Measurements from ENCODE around the gene NFATC1. TPM values are rescaled to one million over a fixed set of nuclear protein-coding genes. Genes with fewer than 3 reads are reported as not detected.

Gene NFATC1
- polyA plus RNA-seq, 1 donor: 5.2 TPM

DNA sequence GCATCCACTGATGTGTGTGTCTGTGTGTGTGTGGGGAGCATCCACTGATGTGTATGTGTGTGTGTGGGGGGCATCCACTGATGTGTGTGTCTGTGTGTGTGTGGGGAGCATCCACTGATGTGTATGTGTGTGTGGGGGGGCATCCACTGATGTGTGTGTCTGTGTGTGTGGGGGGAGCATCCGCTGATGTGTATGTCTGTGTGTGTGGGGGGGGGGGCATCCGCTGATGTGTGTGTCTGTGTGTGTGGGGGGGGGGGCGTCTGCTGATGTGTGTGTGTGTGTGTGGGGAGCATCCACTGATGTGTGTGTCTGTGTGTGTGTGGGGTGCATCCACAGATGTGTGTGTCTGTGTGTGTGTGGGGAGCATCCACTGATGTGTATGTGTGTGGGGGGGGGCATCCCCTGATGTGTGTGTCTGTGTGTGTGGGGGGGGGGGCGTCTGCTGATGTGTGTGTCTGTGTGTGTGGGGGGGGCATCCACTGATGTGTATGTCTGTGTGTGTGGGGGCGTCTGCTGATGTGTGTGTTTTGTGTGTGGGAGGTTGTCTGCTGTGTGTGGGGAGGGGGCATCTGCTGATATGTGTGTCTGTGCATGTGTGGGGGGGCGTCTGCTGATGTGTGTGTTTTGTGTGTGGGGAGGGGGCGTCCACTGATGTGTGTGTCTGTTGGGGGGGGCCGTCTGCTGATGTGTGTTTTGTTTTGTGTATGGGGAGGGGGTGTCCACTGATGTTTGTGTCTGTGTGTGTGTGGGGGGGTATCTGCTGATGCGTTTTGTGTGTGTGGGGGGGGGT is 125.9 kb downstream of the NFATC1 start:
- DNase-seq: no peak

DNA sequence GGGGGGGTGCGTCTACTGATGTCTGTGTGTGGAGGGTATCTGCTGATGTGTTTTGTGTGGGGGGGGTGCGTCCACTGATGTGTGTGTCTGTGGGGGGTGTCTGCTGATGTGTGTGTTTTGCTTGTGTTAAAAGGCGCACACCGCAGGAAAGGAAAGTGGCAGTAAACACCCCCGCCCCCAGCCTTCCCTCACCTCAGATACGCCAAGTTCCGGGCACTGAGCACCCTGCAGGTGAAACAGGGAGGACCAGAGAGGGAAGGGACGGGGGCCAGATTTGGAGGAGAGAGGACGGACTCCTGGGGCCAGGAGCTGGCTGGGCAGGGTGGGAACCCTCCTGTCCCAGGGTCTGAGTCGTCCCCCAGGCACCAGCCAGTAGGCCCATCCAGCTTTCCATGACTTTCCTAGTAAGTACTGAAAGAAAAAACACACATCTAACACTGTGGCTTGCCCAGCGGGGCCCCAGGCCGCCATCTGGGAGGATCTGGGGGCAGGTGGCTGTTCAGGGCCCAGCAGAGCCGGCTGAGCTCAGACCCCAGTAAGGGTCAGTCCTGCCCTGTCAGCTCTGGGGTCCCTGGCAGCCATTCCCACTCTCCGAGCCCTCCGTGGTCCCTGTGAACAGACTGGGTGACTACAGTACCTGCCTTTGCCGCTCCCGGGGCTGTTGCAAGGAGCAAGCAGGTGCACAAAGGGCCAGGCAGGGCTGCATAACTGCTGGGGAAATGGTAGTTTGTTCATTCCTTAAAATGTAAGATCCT is 126.9 kb downstream of the NFATC1 start:
- no peak for DNase-seq

DNA sequence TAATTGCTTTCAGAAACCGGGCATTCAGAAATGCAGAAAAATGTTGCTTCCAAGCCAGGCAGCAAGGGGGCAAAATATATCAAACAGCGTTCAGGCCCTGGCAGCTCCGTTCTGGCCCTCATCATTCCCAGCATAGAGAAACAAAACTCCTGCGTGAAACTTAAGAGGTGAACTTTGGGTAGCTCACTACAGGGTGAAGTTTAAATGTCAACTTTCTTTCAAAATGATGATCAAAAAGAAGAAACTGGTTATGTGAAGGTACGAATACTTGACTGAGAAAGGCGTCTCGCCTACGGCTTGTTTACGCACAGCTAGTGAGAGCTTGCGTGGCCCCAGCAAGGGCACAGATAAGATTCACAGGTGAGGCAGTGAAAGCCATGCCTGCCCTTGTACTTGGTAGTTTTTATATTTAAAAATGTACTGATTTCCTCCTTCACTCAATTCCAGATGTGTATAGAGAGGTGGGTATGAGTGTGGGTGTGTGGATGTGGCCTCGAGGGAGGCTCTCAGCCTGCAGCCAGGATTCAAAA is 127.5 kb downstream of the NFATC1 start:
- DNase-seq: no peak

DNA sequence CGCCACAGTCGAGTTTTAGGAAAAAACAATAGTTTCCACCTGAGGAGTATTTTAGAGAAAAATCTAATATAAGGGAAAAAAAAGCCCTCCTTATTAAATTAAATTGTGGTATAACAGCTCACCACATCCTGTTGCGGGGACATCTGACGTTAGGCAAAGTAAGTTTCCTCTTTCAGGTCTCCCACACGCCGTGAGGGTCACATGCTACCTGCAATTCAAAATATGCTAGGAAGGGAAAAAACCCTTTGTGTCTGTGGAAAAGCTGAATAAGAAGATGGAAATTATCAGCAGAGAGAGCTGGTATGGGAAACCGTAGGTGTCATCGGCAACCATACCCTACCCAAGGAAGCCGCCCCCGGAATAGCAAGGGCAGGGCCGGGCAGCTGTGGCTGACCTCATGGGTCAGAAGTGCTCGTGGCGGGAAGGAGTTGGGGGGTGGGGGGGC is 128.0 kb downstream of the NFATC1 start:
- DNase-seq: no peak

DNA sequence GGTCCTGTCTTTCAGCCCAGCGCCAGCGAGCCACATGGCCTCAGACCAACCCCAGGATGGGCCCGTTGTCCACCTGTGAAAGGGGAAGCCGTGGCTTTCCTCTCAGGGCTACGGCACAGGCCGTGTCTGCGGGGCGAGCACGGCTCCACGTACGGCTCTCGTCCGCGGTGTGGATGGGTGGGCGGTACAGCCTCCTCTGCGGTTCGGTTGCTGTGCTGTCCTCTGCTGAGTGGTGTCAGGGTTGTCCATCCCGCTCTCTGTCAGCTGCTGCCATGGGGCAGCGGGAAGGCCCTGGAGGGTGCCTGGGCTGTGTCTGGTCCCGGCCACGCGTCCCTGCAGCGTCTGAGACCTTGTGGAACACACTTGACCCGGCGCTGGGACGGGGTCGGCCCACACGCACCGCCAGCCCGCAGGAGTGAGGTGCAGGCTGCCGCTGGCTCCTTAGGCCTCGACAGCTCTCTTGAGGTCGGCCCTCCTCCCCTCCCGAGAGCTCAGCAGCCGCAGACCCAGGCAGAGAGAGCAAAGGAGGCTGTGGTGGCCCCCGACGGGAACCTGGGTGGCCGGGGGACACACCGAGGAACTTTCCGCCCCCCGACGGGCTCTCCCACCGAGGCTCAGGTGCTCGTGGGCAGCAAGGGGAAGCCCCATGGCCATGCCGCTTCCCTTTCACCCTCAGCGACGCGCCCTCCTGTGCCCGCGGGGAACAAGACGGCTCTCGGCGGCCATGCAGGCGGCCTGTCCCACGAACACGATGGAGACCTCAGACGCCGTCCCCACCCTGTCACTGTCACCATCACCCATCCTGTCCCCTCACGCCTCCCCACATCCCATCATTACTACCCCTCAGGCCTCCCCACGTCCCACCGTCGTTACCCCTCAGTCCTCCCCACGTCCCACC is 128.7 kb downstream of the NFATC1 start:
- no peak for DNase-seq

DNA sequence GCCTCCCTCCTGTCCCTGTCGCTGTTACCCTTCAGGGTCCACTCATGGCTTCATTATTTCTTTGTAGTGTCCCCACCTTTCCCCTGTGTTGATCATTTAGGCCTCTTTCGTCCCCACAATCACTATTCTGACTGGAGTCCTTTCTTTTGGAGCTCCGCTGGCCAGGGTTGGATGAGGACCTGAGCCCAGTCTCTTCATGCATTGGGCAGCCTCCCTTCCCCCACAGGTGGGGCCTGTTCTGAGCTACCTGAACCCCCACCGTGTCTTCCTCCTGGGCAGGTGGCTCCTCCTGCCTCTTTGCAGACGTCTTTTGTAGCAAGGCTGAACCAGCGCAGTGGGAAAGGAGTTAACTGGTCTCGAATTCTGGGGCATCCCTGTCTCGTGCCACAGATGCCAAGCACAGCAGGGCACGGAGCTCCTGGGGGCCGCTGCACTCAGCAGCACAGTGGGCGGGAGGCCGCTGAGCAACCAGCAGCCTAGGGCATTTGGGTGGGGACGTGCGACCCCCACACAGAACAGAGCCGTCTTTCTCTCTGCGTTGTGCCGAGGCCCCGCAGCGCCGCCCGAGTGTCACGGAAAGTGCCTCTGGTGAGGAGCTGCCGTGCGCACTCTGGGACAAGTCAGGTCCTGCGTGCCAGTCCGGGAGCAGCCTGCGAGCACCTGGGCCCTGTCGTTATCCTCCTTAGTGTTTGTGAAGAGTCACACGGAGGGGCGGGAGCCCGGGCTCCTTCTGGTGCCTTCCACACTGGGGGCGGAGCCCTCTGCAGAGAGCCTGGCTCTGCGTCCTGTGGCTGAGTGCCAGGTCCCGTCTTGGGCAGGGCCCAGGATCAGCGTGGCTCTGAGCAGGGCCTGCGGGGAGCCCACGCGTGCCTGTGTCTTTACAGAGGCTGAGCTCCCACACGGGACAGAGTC is 130.1 kb downstream of the NFATC1 start:
- DNase-seq: no peak

DNA sequence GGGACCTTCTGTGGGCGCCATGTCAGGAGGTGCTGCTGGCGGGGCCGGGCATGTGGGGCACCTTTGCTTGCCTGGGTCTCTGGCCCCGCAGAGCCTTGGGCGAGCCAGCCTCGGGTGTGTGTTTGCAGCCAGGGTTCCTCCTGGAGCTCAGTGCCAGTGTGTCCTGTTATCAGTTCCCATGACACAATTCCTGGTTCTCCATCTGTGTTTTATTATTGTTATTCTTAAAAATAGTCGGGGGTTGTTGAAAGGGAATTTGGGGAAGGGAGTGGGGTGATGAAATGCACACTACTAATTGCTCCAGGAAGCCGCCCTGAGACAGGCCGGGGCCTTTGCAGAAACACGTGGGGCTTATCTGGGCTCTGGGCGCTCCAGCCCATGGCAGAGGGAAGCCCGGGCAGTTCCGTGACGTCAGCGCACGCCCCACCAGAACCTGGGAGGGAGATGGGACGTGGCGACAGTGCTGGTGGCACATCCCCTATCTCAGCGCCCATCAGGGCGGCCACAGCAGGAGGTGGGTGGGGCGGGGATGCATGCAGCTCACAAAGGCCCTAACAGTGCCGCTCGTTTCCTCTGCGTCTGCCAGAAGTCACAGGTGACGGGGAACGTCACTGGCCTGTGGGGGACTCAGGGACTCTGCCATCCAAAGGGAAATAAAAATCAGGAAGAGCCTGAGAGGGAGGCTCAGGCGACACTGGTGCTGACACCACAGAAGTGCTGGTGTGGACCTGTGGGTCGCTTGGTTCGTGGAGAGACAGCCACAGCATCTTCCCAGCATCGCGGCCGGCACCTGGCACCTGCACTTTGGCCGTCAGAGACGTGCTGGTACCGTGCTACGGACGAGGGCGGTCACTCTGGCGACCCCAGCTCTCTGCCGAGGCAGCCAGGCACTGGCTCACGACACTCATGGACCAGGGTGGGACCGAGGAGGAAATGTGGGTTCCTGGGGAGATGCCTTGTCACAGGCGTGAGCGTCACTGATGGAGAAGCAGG is 131.0 kb downstream of the NFATC1 start:
- no peak for DNase-seq

DNA sequence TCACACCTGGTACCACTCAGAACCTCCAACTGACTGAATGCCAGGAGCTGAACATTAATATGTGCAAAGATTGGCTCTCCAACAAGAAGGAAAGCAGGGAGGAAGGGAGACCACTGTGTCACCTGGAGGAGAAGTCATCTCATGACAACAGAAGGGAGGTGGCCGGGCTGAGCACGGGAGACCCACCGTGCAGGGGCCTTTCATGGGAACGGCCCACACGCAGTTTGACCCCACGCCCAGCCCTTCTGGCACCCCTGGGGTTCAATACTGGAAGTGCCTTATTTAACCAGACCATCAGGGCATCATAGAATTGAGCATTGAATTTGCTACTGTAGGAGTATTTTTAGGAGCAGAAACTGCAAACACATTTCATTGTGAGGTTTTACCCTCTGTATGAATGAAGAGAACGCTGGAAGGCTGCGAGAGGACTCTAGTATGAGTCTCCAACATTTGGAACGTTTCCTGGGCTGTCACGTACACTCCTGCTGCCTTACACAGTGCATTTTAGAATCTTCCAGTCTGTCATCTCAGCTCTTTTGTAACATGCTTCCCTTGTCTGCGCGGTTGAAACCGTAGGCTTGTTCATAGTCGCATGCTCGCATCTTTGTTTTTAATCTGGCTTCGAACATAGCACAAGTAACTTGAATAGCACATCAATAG is 132.1 kb downstream of the NFATC1 start:
- no peak for DNase-seq

DNA sequence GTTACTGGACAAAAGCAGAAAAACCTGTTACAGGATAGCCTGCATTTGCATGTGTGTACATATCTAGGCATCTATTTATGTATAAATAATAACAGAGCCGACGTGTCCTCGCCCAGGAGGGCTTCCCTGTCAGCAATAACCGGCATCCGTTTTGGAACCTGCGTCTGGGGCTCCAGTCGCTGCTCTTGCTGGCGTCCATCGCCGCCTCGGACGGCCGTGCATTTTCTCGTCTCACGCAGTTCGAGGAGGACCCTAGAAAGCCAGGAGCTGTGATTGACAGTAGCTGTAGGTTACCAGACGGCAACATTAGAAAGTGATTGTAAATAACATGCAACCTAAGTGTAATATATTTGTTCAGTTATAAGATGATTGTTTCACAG is 132.6 kb downstream of the NFATC1 start:
- DNase-seq: no peak

DNA sequence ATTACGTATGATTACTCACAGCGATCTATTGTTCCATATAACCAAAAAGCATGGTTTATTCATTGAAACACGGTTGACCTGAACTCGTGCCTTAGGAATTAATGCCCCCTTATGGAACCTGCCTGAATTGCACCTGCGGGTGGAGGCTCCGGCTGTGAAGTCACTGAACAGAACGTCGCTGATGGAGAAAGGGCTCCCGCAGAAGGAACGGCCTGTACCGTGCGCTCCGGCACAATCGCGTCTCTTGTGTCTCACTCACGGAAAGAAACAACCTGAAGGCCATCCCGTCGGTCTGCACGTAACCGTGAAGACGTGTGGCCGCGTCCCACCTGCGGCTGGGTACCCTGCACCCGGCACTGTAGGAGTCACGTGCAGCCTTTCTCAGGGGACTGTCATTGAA is 133.1 kb downstream of the NFATC1 start:
- DNase-seq: peak; percentile 80

DNA sequence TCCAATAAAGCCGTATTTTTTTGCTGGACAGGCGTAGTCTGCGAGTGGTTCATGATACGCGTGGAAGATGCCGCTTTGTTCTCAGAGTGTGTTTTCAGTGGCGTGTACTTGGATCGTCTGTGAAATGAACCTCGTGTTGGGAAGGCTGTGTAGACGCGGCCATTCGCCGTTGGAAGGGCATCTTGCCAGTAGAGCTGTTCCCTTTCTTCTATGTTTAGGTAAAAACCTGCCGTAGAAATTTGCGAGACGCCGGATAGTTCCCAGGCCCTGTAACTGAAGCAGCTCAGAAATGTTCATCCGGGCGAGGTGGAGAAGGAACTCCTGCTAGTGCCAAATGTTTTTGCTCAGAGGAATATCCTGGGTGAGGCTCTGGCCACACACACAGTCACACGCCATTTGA is 133.6 kb downstream of the NFATC1 start:
- no peak for DNase-seq

DNA sequence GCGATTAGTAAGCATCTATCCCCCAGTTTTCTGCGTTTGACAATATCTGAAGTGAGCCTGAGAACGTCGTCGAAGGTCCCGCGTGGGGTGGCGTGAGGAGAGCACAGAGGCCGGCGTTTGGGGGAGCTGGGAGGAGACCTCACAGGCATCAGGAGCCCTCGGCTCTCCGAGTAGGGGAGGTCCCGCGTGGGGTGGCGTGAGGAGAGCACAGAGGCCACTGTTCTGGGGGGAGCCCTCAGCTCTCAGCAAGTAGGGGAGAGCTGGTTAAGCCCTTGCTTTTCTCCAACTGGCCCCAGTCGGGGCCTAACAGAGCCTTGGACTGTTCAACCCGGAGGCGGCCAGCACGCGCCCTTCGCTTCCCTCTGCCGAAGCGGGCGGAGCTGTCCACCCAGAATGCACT is 134.3 kb downstream of the NFATC1 start:
- no peak for DNase-seq

DNA sequence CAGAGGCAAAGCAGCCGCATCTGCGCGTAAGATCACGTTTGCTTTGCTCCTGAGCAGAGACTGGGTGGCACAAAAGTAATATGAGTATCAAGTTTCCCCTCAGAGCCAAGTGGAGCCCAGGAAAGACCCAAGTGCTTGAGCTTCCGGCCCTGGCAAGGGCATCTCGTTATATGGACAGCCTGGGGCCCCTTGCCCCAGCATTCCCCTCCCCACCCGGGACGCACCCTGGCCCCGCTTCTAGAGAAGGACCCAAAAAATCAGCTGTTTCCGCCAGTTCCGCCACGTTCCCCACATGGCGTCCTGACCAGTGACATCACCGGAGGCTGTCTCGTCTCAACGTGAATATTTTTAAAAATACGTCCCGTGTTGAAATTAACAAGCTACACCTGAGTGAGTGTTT is 135.1 kb downstream of the NFATC1 start:
- DNase-seq: no peak

DNA sequence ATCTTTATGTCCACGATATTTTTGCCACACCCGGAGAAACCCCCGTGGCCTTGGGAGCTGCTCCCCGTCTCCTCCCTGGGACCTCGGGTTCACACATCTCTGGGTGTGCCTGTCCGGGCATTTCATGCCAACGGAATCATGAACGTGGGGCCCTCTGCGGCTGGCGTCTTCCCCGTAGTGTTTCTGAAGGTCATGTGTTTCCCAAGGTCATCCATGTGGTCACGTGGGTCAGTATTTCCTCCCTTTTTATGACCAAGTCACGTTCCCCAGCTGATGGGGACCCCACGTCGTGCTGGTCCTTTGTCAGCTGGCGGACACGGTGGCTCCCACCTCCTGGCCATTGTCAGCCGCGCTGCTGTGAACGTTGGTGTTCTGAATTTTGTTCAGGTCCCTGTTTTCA is 135.7 kb downstream of the NFATC1 start:
- DNase-seq: no peak

DNA sequence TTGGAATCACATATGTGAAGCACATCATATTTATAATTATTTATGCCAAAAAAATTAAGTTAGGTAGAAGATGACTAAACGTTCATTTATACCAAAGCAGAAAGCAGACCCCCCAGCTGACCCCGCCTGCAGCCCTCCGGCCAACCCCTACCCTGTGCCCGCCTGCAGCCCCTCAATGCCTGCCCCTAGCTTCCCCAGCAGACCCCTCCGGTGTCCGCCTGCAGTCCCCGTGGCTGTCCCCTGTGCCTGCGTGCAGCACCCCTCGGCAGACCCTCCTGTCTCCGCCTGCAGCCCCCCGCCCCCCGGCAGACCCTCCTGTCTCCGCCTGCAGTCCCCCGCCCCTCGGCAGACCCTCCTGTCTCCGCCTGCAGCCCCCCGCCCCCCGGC is 136.2 kb downstream of the NFATC1 start:
- DNase-seq: no peak

DNA sequence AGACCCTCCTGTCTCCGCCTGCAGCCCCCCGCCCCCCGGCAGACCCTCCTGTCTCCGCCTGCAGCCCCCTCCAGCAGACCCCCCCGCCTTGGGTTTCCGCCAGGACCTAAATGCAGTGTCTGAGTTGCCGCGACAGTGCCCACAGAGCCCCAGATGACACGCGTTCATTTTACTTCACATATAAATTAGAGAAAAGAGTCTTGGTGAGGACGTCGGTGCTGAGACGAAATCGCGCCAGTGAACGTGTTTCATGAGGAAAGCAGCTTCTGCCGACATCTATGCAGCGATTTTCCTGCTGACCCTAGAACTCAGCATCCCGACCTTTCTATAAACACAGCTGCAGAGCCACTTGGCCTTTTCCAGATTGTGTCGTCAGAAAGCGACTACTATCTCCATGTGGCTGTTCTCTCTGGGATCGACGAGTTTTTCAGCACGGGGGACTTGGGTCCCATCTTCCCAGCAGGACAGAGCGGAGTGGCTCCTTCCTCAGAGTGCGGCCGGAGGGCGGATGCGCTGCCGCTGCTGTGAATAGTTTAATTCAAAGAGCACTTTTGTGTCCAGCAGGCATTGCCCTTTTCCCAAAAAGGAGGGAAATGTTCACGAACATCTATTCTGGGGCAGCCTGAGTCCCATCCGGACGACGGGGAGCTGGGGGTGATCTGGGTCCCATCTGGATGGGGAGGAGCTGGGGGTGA is 136.7 kb downstream of the NFATC1 start:
- DNase-seq: no peak

DNA sequence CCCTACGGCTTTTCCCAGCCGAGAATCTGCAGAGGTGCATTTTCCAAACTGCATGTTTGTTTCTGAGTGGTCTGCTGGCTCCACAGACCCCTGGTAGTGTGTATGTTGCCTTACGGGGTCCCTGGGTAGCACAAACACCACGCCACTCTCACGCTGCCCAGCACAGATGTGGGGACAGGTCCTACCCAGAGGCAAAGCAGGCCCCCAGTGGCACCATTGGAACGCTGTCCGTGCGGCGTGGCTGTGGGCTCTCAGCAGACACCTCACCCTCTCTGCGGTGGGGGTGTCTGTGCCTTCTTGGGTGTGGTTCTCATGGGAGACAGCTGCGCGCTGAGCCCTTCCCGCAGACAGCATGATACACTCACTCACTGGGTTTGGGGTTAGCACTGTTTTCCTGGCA is 137.4 kb downstream of the NFATC1 start:
- no peak for DNase-seq

DNA sequence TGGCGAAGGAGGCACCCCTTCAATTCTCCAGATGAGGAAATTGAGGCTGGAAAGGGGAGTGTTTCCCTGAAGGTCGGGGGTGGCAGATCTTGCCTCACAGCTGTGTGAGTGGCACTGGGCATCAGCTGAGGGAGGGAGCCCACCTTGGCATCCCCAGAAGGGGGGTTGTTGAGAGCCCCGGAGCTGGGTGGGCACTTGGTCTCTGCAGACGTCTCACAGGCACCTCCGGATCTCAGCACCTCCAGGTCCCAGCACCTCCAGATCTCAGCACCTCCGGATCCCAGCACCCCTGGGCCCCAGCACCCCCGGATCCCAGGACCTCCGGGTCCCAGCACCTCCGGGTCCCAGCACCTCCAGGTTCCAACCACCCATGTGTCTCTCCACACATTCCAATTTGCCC is 137.9 kb downstream of the NFATC1 start:
- DNase-seq: no peak

DNA sequence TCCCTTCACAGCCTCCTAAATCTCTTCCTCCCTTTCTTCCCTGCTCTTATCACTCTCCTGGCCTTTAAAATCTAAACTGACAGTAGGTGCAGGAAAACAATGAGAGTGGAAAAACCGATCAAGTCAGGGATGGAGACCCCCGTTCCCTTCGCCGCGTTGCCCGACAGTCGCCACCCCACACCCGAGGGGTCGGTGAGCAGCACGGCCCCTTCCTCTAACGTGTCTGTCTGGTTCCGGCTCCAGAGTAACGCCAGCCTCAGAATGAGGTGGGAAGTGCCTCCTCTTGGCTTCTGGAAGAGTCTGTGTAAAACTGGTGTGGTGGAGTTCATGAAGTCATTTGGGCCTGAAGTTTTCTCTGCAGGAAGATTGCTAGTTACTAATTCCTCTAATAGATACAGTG is 138.6 kb downstream of the NFATC1 start:
- no peak for DNase-seq
